ENCODE results near the gene EHBP1.

EHBP1 gene

DNA sequence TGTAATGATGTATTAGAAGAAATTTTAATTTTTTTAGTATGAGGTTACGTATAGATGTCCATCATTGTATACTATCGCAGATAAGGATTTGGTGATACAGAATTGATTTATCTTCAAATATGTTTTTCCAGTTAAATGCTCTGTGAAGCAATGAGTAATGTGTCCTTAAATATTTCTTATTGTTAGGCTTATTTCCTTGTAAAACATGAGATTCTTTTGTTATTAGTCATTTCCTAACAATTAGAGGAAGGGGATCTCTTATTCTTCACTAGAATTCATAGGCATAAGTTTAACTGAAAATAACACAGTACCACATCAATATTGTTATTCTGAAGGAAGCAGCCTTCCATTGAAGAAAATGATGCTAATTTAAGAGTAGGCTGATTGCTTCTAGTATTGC is 329.7 kb downstream of the EHBP1 start:
- DNase-seq: no peak

DNA sequence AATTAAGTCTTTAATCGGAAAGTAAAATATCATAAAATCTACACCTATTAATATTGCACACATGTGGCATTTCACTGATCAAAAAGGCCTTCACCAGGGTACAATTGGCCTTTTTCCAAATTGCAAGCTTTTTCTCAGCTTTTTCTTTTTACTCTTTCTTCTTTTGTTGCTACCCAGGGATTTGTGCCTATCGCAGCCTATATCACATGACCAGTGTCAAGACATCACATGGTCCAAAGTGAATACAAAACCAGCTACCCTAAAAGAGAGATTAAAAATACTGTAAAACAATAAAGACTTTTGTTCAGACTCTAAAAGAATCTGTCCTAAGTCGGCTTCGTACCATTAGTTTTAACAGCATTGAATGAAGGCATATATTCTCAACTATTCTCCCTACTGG is 330.1 kb downstream of the EHBP1 start:
- DNase-seq: no peak

DNA sequence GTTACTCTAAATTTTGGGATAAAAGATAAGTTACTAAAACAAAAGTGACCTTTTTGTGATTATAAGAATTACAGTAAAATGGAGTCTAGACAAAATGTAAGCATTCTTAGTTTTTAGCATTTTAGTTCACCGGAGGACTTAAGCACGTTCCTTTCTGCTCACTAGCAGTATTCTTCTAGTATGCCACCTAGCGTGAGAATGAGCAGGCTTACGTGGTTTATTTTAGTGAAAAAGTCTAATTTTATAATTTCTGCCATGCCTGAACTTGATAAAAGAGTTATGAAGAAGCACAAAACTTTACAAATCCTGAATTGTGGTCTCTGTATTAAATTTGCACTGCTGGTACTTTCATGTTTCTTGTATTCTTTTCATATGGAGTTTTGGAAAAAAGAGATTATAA is 332.5 kb downstream of the EHBP1 start:
- no peak for DNase-seq

DNA sequence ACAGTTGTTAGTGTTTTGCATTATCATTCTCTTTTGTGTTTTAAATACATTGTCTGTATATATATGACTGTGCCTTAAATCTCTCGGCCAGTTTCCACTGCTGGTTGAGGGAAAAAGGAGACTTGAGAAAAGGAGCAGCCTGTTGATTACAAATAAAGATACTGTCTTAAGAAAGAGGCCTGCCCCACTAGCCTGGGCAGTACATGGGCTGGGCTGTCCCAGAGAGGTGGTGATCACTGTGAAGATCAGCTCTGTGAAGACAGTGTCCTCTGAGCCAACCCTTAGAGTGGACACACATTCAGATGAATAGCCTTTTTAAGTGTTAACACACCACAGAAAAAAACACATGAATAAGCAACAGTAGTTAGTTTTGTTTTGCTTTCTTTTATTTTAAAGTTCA is 335.1 kb downstream of the EHBP1 start:
- DNase-seq: no peak

DNA sequence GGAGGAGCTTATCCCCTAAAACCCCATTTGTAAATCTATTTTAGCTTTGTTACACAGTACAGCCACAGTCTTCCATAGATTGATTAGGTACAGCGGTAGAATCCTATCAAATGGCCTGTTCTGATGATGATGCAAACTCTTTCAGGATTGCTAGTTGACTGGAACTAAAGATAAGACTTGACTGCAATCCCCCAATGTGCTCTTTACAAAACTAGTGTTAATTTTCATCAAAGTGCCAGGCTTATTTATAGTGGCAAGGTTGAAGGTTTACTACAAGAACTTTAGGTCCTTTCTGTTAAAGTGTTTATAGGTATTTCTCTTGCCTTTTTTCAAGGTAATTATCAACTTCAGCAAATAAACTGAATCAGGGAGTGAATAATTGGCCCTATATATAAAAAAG is 336.1 kb downstream of the EHBP1 start:
- DNase-seq: no peak

DNA sequence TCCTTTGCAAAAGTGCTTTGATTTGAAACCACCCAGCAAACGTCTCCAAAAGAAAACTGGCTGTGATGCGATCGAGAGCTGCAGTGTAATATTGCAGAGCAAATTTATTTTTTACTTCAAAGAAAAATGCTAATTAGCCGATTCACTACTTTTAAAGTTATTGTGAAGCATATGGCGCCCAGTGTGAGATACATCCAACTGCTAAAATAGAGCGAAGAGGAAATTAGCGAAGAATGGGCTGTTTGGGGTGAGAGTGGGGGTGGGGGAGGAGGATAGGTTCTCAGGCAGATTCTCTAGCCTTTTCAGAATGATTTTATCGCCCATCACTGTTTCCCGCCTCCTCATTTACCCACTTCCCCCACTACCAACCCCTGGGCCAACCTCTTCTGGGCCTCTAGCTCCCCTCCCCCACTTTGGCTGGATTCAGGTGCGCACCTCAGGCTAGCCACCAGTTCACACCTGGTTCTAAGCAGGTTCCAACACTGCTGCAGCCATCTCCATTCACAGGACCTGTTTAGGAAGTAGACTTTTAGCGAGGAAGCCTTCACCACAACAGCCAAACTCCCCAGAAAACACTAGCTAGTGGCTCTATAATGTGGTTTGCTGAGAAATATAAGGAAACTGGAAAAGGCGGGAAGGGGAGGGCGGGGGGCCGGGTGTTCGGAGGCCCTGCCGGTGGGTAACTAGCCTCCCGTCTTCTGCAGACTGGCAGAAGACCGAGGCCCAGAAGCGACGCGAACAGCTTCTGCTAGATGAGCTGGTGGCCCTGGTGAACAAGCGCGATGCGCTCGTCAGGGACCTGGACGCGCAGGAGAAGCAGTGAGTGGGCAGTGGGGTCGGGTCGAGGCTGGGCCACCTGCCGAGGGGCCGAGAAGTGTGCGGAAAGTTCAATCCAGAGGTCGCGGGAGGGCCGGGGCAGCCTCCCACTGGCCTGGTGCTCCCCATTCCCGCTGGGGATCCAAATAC is 339.1 kb downstream of the EHBP1 start:
- no peak for DNase-seq

DNA sequence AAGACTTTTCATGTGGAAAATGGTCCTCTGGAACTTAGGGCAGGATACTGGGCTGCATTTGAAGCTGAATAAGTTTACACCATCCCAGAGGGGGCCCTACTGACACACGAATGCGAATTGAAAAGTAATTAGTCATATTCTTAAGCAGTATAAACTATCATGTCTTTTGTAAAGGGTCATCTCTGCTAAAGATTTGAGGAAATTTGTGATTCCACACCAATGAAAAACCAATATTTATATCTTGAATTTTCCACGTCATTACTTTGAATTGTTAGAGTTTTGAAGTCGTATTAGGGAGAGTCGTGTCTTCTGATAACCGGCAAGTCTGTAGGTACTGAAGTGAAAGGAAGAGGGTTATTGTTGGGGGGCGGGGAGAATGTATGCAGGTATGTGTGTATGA is 341.0 kb downstream of the EHBP1 start:
- no peak for DNase-seq

DNA sequence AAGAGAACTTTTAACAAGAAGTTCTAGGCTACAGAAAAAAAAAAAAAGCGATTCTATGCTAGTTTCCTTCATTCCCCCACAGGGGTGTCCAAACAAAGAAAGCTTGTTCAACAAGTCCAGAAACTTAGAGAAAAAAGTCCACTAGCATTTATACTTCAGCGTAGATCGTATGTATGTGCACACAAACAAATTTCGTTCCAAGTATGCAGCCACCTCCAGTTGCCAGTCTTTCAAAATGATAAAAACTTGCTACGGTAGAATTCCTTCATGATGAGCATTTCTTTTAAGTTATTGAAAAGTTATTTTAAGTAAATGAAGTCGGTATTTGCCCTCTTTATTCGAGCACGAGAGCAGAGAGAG is 341.4 kb downstream of the EHBP1 start:
- DNase-seq: no peak

DNA sequence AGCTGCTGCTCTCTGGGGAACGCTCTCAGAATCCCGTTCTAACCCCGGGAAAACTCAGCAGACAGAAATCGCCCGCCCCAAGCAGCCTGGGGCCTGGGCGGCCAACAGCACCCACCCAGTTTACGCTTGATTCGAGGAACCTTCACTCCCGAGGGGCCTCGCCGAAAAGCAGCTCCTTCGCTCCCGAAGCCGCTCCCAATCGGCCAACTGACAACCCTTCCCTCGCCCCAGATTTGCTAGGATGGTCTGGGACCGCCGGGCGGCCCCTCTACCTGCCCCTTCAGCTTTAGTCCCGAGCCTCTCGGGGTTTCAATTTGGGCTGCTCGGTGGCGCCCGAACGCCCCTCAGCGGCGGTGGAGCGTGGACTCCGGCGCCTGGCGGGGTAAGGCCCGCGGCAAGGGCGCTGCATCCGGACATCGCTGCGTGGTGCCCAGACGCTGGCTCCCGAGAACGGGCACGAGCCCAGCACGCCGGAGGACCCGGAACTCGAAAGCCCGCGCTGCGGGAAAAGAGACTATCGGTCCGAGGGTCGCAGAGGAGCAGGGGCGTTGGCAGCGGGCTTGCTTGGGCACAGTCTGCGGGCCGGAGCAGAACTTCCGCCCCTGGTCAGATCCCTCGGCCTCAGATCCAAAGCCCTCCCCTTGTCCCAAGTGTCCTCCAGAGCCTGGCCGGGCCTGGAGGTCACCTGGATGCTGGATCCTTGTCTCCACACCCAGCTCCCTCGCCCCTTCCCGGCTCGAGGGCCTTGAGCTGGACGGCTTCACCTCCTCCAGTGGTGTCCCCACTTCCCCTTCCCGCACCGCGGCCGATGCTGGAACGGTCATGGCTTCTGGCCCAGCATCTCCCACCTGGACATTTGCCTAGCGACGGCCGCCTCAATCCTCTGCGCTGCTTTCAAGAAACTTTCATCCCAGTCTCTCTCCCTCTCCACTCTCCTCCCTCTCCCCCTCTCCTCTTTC is 342.1 kb downstream of the EHBP1 start:
- peak; percentile 2 for DNase-seq

DNA sequence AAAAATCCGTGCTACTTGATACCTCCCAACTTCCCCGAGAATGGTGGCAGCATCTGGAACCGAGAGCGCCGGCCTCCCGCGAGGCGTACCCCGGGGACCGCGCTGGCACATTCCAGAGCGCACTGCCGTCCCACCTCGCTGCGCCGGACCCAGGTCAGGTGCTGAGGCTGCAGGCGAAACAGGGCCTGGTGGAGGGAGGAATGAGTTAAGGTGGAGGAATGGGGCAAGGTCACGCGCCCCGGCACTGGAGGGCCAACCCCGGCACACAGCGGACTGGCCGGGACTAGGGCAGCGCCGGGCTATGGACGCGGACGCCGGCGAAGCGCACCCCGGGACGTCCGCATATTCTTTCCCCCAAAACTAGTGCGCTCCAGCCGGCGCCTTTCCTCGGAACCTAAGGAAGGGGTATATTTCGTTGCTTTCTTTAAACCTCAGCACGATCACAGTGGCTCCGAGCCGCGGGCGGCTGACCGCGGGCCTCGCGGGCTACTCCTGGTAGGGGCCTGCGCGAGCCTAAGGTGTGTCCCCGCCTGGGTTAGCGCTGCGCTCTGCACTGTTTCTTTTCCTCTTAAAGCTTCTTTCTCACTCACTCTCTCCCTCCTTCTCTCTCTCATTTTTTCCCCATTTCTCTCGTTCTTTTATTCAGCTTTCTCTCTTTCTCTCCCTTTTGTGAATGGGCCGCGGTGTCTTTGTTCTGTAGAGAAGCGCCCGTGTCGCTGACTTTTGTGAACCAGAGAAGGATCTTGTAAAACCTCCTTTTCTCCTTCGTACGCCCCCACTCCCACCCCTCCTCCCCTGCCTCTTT is 343.1 kb downstream of the EHBP1 start:
- DNase-seq: peak; percentile 2

DNA sequence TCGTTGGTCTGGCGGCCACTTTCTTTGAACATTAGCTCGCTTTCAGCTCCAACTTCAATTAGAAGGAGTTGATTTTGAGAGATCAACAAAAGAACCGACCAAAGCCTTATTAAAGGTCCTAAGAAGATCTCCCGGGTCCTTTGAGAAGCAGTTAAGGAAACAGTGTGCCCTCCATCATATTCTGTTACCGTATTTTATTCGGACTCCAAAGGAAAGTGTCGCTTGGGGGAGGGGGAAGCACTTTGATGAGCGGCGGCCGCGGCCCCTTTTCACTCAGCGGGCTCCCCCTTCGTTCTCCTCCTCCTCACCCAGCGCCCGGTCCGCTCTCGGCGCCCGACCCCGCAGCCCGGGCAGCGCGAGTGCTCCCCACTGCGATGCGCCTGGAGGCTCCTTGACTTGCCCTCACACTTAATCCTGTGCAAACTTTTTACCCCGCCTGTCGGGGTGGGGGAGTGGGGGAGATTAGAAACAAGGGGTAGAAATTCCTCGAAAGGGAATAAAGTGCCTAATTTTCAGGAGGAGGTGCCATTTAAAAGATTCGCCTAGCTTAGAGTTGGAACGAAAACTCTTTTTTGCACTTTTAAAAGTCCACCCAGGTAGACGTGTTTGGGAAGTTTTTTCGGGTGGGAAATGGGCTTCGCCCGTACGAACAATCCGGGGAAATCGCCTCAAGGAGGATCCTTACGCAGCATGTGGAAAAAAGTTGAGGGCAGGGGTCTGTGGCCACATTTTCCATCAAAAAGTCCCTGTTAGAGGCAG is 343.9 kb downstream of the EHBP1 start:
- no peak for DNase-seq

DNA sequence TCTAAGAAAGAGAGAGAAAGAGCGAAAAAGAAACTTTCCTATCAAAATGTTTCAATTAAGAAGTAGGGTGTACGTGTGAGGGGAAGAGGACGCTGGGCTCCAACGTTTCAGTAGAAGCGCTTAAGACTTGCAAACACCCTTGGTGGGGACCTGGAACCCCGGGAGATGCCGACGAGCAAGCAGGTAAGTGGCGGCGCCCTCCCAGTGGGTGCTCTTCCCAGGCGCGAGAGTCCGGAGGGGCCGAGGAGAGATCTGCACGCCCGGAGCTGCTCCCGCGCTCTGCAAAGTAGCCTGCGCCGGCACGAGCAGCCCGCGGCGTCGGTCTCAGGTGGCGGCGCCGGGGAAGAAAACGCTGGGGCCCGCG is 344.4 kb downstream of the EHBP1 start:
- DNase-seq: no peak

DNA sequence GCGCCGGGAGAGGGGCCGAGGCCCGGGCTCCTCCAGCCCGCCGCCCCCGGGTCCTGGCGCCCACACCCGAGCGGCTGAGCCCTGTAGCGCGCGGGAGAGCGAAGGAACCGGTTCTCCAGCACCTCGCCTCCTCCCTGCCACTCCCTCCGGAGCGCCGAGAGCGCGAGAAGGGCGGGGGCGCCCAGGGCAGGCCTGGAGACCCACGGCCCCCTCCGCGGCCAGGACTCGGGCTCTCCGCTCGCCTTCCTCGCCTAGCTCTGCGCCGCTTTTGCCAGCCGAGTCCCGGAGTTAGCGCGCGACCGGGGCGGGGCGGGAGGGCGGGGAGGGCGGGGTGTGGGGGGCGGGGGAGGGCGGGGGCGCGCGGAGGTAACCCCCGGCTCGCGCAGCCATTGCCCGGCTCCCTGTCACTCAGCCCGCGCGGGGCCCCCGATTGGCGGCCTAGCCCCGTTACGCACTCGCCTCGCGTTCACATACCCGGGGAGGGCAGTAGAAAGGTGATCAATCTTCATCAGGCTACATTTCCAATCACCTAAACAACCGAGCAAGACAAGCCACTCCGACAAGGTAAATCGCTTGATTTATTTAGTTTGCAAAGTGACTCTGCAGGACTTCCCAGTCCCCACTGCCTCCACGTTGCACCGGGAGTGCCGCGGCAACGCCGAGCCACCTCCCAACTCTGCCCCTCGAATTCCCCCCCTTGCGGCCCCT is 345.0 kb downstream of the EHBP1 start, which contains the start of gene OTX1:
Gene OTX1, plus strand, starts transcription at position 497 of the 708 bp plus-strand sequence. CDS start 2,161 bp downstream, outside the sequence.
- peak; percentile 63 for DNase-seq

DNA sequence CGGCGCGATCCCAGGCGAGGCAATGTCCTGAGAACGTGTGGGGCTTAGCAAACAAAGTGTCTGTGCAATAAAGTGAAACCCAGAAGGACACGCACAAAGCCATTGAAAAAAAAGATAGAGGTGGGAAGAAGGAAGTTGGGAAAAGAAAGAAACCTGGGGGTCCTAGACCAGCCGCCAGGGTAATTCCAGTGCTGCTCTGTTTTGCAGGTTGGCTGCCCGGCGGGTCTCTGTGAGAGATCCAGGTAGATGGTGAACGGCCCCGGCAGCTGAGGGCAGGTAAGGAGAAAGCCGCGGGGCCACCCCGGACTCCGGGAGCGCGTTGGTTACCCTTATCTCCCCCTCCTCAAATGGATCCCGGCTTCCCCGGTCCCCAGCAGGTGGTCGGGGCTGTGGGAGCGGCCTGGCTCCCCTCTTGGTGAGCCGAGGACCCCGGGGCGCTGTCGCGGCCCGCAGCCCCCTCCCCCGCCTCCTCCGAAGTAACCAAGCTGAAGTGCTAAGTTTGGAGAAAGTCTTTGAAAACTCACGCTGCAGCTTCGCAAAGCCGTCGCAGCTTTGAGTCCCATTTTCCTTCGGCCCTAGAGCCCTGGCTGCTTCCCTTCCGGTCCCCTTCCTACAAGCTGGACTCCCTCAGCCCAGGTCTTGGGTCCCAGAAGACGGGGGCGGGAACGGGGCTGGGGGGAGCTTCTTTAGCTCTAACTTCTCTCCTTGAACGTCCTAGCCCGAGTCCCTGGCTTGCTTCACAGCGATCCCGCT is 345.7 kb downstream of the EHBP1 start:
- DNase-seq: no peak

DNA sequence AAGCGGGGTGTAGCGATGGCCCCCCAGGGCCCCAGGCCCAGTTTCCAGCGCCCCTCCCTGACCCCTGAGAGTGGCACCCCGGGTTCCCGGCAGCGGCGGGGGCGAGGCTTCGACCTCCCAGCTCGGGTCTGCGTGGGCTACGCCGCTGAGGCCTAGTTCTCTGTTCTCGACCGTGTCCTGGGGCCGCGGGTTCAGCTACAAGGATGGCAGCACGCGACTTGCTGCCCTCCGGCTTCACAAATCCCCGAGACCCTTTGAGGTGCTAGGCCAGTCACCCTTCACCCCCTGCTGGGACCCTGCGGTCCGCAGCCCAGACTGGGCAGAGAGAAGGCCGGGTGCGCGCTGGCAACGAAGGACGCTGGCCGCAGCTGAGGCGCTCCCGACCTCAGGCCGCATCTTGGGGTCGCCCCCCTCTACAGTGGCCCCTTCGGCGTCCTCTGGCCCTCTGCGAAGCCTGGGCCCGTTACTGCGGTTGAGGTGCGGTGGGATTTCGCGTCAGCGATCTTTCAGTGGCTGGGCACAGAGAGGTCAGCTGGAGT is 346.4 kb downstream of the EHBP1 start:
- no peak for DNase-seq

DNA sequence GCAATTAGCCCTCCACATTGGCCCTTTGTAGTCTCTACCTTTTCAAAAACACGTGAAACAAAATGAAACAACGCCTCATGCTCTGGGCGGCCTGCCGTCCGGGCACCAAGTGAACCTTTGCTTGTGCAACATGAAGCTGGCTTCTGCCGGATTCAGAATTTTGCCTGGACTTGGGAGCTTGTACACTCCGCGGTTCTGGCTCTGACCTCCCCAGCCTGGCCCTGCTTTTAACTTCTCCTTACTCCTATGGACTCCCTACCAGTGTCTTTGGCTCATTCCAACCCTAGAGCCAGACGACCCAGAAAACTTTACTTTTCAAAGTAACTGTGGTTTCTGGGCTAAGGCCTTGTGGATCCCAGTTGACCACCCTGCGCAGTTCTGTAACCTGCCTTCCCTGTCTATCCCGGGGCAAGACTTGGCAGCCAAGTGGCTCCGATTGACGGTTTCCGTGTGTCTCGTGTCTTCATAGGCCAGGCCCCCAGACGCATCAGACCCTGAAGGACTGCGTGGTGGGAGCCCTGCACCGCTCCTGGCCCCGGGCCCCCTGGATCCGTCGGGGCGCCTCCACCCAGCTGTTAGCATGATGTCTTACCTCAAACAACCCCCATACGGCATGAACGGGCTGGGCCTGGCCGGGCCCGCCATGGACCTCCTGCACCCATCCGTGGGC is 347.0 kb downstream of the EHBP1 start:
- DNase-seq: no peak

DNA sequence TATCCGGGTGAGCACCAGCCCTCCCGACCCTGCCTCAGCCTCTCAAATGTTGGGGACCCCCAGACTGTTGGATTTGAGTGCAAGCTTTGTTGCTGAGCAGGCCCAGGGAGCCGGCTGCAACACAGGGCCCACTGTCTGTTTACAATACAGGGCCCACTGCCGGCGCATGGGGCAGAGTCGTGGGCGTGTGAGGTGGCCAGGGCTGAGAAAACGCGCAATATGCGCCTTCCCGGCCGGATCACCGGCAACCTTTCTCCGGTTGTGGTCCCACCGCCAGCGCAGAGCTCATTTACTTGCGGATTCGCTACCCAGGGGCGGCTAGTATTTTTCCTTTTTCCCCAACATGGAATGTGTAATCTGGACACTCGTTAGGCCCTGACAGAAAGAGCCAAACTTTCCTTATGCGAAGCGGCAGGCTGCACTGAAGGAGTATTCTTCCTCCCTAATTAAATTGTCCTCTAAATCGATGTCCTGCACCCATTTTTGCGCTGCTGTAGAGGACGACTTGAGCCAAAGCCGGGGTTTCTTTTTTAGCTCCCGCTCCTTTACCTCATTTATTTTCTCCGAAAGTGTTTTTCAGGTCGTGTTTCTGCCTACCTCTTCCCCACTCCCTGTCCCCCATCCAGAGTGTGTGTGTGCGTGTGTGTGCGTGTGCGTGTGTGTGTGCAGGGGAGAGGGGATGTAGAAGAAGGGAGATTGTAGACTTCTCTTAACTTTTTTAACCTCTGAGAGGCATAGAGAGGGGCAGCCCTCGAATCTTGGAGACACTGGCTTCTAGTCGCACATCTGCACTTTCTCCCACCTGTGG is 347.8 kb downstream of the EHBP1 start:
- no peak for DNase-seq

DNA sequence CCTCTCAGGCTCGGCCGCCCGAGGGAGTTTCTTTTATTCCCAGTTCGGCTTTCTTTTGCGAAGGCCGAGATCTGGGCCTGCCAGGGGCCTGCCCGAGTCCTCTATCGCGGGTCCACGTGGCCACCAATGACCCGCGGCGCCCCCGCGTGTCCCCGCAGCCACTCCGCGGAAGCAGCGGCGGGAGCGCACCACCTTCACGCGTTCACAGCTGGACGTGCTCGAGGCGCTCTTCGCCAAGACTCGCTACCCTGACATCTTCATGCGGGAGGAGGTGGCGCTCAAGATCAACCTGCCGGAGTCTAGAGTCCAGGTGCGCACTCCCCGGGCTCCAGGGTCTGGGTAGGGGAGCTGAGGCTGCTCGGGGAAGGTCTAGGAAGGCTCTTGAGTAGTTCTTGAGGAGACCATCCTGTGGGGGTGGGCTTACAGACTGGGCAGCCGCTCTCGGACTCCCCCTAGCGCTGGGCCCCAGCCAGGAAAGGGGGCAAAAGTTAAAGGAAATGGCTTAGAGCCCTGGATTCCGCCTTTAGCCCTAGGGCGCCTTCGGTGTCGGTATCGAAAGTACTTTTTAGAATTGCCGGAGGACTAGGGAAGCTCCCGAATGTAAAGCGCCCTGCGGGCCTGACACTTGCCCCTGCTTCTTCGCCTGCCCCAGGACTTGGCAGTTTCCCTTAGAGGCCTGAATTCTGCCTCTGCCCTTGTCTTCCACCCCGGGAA is 348.5 kb downstream of the EHBP1 start:
- DNase-seq: no peak

All from DMS153 (cell line).